ENCODE results near the gene CCR9.
"Not testable (repeated sequence)": the region's sequence is repeated elsewhere in the genome, so short reads cannot be mapped to it uniquely, and the experiment has no call there.

The CCR9 gene

DNA sequence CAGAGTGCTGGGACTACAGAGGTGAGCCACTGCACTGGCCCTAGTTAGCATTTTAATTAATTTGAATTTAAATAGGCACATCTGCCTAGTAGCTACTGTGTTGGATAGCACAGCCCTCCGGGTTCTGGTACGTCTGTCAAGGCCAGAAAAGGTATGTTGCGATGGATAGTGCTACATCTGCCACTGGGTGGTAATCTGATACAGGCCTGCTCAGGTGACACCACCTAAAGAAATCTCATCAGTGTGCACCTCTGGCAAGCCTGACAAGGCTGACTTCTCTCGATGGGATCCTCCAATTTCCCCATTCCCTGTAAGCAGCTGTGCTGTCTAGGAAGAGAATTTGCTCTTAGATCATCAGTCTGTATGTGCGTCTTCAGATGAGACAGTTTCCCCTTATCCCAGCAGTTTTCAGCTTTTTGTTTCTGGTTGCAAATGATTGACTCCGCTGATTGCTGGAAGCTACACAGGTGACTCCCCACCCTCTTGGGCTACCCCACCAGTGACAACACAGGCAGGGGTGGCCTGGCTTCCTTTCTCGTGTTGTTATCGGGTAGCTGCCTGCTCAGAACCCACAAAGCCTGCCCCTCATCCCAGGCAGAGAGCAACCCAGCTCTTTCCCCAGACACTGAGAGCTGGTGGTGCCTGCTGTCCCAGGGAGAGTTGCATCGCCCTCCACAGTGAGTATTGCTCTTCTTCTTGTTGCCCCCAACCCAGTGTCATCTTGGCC is at the start of gene CCR9:
Gene CCR9, plus strand, starts transcription at position 565 of the 727 bp plus-strand sequence. CDS start 8,391 bp downstream, outside the sequence.
- no peak for DNase-seq

GRCh38 chr3:45838466-45838865 is 47.9 kb upstream of the CCR9 start:
- no peak for DNase-seq

GRCh38 chr3:45841420-45841756 is 45.0 kb upstream of the CCR9 start:
- DNase-seq = no peak

DNA sequence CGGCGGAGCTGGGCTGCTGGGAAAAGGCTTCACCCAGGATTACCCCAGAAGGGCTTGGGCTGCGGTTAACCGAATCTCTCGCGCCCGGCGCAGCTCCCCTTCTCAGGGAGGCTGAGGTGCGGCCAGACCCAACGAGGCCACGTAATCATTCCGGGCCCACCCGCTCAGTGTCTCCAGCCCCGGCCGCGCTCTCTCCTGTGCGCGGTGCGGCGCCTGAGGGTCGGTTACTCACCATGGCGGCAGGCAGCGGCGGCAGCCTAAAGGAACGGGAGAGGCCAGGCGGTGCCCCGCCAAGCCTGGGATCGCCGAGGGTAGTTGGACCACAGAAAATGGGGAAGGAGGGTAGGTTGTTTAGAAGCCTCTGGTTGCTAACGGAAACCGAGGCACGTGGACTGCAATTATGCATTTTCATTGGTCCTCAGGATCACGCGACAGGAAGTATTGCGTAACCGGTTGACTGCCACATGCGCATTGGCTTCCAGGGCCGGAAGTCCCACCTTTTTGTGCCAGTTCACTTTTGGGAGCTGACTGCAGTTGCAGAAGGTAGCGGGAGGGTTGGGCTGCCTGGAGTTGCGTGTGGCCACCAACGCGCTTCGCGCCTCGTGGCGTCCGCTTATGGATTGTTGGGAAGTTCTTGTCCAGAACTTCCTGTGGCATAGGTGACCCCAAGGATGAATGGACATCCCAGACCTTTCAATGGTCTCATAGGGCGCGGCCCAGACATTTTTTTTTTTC is 44.4 kb upstream of the CCR9 start, which contains the start of gene LZTFL1:
Gene LZTFL1, minus strand, starts transcription at position 363 of the 735 bp plus-strand sequence. Its CDS starts 128 bp downstream, at position 235.
- DNase-seq = peak; percentile 84 to 86

GRCh38 chr3:45842851-45843625 is 43.3 kb upstream of the CCR9 start:
- DNase-seq = no peak

- DNase-seq = no peak
Observed at GRCh38 chr3:45844616-45845015, 41.7 kb upstream of the CCR9 start.

DNA sequence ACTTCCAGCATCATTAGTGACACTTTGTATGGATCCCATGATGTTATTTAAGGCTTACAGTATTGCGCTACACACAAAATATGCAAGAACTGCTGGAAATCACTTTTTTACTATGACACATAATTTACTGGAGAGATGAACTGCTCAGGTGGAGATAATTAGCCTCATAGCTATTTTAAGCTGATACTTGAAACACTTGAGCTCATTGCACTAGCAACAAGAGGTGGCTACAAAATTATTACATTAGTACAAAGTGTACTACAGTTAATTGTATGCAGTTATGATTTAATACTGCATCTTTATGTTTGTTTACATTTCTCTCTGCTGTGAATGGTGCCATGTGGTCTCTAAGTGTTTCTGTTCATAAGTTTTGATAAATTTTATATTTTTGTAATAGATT is 38.0 kb upstream of the CCR9 start:
- no peak for DNase-seq

DNA sequence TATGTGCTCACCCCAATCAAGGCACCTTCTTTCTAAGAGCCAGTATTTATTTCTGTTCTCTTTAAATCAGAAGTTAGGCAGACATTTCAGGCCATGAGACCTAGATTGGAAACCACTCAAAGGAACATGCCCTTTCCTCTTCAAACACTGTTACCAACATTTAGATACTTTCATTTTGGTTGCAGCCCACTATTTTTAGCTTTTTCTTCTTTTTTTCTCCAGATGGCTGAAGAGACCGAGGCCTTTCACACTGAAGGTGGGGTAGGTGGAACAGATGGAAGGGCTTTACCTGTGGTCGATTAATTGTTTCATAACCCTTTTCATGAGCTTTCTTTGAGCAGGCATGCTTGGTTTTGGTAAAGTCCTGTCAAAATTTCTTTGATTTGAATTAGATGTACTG is 33.5 kb upstream of the CCR9 start:
- DNase-seq = no peak

GRCh38 chr3:45856323-45856722 is 30.0 kb upstream of the CCR9 start:
- DNase-seq = not testable (repeated sequence)

GRCh38 chr3:45857024-45857423 is 29.3 kb upstream of the CCR9 start:
- DNase-seq = not testable (repeated sequence)

DNA sequence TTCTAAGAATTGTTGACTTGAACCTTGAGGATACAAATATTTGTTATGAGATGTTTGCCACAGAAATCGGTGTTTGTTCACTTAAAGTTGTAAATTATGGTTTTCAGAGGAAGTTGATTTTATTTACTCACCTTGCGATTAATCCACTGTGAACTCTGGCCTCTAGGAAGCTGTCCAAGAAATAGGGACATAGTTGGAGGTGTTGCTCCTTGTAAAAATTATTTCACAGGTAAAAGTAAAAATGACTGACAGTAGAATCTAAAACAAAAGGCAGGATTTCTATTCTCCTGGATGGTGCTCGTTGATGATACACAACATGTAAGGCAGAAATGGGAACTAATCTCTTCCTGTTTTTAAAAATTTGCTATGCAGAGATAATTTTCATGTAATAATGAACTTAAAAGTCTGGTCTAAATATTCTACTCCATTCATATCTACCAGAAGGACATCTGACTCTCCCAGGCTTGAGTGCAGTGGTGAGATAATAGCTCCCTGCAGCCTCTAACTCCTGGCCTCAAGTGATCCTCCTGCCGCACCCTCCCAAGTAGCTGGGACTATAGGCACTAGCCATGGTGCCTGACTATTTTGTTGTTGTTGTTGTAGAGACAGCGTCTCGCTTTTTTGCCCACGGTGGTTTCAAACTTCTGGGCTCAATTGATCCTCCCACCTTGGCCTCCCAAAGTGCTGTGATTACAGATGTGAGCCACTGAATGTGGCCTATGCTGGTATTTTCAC is 27.4 kb upstream of the CCR9 start:
- no peak for DNase-seq

- DNase-seq = no peak
Observed at GRCh38 chr3:45860481-45860880, 25.9 kb upstream of the CCR9 start.

- DNase-seq = no peak
Observed at GRCh38 chr3:45861043-45861719, 25.2 kb upstream of the CCR9 start.

DNA sequence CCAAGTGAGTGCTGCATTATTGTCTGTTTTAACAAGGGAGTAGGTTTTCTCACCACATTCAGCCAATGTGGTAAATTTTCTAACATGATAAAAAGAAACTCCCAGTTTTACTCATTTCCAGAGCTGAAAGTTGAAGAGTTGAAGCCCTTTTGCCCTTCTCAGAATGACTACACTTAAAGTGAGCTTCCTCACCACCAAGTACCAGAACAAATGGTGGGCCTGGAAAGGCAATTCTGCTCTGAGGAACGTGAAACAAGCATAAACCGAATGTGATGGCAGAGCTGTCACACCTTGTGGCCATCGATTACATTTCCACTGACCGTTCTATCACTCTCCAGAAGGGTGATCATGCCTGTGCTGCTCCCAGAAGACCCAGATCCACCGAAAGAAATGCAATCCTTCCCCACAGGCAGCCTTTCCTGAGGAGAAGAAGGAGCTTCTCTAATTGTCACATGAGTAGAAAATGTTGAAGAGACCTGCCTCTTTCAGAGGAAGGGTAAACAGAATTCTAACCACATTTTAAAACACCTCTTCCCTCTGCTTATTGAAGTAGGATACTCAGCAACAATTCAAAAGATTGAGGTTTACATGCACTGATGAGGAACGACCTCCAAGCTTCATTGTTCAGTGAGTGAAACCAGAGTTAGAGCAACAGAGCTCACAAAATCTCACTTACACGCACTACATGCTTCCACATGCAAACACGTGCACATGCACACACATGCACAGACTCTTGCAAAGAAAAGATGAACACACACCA is 21.4 kb upstream of the CCR9 start:
- no peak for DNase-seq

- no peak for DNase-seq
Observed at GRCh38 chr3:45865563-45865962, 20.8 kb upstream of the CCR9 start.

GRCh38 chr3:45868213-45868612 is 18.1 kb upstream of the CCR9 start:
- no peak for DNase-seq

DNA sequence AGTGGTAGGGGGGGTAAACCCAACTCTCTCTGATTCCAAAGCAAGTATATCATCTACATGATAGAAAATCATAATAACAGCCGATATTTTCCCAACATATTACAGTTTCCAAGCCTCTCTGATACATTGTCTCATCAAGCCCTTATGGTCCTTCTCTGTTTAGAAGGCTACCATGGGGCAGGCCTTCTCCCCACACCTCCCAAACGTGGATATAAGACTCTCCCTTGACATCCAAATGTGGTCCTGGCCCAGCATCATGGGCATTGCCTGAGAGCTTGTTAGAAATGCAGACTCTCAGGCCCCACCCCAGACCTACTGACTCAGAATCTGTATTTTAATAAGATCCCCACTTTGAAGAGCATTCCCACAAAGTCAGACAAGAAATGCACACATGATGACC is 17.7 kb upstream of the CCR9 start:
- no peak for DNase-seq

GRCh38 chr3:45869638-45870037 is 16.7 kb upstream of the CCR9 start:
- no peak for DNase-seq

DNA sequence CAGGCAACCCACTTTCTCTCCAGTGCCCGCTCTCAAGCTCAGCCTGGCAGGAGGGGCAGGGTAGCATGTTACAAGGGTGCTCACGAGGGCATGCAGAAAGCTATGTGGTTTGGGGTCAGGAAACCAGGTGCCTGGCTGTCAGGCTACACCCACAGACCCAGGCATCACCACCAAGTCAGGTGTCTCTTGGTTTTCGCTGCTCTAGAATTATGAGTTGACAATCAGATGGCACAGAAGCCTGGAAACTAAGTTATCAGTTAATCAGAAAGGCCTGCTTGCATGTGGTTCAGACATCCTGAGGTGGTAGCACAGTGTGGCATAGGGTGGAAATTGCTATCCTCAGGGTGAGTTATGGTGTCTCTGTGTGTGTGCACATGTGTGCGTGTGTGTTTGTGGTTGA is 16.2 kb upstream of the CCR9 start:
- peak; percentile 43 to 49 for DNase-seq

DNA sequence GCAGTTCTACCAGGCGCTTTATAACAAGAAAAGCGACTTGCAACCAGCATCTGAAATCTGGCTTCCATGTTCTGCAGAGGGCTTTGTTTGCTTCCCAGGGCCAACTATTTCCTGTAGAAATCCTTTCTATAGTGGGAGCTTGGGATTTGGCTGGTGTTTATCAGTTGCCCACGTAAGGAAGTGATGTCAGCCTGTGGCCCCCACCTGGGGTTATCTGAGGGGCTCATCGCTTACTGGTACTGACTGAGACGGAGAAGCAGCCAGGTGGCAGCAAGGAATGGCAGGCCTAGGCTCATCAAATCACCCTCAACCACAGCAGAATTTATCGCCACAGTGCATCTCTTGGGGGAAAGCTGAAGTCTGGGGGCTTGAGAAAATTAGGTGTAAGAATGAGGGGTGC is 14.6 kb upstream of the CCR9 start:
- no peak for DNase-seq

DNA sequence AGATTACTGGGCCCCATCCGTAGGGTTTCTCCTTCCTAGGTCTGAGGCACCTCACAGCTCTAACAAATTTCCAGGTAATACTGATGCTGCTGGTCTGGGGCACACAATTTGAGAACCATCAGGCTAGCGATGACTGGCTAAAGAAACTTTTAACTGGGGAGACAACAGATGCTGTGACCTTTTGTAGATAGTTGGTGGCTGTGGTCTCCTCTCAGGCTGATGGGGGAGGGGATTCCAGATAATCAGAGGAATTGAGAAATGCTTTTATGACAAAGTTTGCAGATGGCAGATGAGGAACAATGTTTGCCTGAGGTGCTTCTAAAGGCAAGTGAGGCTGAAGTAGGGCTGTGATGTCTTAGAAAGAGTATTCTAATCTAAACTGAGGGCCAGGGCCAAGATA is 13.8 kb upstream of the CCR9 start:
- no peak for DNase-seq

DNA sequence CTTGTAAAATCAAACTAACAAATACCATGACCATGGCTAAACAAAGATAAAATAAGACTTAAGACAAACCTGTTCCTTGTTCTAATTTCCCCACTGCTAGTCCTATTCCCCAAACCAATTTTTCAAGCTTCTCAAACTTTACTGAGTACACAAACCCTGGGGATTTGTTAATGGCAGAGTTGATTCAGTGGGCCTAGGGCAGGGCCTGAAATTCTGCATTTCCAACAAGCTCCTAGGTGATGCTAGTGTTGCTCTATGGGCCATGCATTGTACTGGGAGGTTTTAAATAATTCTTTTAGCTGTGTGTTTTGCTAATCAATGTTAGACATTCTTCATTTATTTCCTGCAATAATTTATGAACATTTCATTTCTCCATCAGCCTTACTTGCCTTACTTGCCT is 13.3 kb upstream of the CCR9 start:
- DNase-seq = no peak

Data from activated CD4-positive, alpha-beta T cell treated with anti-CD3 and anti-CD28 coated beads, Interleukin-2, amount 50 U/mL, for 4 hours (primary cell).